IPS-20b (cell line): ENCODE measurements around the gene CDYL.

Source experiments
- H3K27ac ChIP-seq: one replicate; pipeline ENCODE4 v1.5.1; 2013; ENCODE audit warnings: low read length
- H3K27me3 ChIP-seq: 2 replicates; pipeline ENCODE4 v1.6.1; 2013; ENCODE audit warnings: mild to moderate bottlenecking, low read length, inconsistent platforms; ENCODE audit not compliant: insufficient read depth
- H3K36me3 ChIP-seq: 2 replicates; pipeline ENCODE4 v1.6.1; 2013; ENCODE audit warnings: low read depth, mild to moderate bottlenecking, inconsistent platforms, low read length, moderate library complexity; ENCODE audit not compliant: insufficient read depth
- H3K4me1 ChIP-seq: 2 replicates; pipeline ENCODE4 v1.6.1; 2013; ENCODE audit warnings: mild to moderate bottlenecking, control low read depth, inconsistent platforms, low read length, moderate library complexity; ENCODE audit not compliant: insufficient read depth
- H3K4me3 ChIP-seq: 2 replicates; pipeline ENCODE4 v1.5.1; 2013; ENCODE audit warnings: mild to moderate bottlenecking, low read length, inconsistent platforms
- H3K9ac ChIP-seq: 2 replicates; pipeline ENCODE4 v1.6.1; 2013; ENCODE audit warnings: low read depth, mild to moderate bottlenecking, inconsistent platforms, low read length, moderate library complexity
- H3K9me3 ChIP-seq: 2 replicates; pipeline ENCODE4 v1.6.1; 2013; ENCODE audit warnings: mild to moderate bottlenecking, low read depth, low read length, inconsistent platforms; ENCODE audit not compliant: insufficient read depth

The CDYL gene, protein sequence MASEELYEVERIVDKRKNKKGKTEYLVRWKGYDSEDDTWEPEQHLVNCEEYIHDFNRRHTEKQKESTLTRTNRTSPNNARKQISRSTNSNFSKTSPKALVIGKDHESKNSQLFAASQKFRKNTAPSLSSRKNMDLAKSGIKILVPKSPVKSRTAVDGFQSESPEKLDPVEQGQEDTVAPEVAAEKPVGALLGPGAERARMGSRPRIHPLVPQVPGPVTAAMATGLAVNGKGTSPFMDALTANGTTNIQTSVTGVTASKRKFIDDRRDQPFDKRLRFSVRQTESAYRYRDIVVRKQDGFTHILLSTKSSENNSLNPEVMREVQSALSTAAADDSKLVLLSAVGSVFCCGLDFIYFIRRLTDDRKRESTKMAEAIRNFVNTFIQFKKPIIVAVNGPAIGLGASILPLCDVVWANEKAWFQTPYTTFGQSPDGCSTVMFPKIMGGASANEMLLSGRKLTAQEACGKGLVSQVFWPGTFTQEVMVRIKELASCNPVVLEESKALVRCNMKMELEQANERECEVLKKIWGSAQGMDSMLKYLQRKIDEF

DNA sequence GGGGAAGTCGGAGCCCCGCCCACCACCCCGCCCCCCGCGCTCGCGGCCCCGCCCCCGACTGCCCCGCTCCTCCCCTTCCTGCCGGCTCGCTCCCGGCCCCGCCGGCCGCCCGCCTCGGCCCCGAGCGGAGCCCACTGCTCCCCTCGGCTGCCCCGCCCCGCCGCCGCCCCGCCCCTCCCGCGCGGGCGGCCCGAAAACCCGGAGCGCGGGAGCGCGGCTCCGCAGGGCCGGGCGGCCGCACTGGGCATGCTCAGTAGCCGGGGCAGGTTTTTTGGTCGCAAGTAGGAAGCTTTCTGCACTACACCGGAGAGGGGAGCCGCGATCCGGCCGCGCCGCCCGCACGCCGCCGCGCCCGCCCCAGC is at the start of gene CDYL:
TSS of gene CDYL (plus strand) at position 274 of the 362 bp plus-strand sequence. CDS start 380 bp downstream, outside the sequence.
- H3K36me3 ChIP-seq, result no peaks in the 10 kb centered on the region
- H3K27ac ChIP-seq, result no peak within 1 kb of the TSS
- peaks cover 26% of the 10 kb centered on the region; the same call in 1 of the 2 replicates for H3K4me1 ChIP-seq
- H3K4me3 ChIP-seq, result peak within 1 kb of the TSS; percentile 94
- peaks cover 50% of the 10 kb centered on the region for H3K27me3 ChIP-seq
- peaks cover 3% of the 10 kb centered on the region; the same call in 1 of the 2 replicates for H3K9me3 ChIP-seq
- H3K9ac ChIP-seq, result peak within 1 kb of the TSS; percentile 97; the same call in 1 of the 2 replicates

DNA sequence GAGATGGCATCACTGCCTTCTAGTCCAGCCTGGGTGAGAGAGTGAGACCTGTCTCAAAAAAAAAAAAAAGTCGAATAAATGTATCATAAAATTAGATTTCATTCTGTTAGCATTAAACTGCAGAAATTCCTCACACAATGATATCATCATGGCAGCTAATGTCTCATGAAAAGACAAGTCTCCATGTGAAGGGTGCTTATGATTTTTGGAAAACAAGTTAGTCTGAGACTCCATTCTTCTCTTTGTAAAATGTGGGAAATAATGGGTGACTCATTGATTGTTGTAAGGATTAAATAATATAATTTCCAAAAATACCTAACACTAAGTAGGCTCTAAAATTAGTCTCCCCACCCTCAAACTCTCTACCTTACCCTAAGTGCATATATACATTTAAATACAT is 49.6 kb upstream of the CDYL start:
- H3K27me3 ChIP-seq, result no peaks in the 10 kb centered on the region
- no peaks in the 10 kb centered on the region for H3K36me3 ChIP-seq
- no peak overlapping the region for H3K9ac ChIP-seq
- no peak overlapping the region for H3K4me3 ChIP-seq
- H3K4me1 ChIP-seq, result peaks cover 6% of the 10 kb centered on the region; the same call in 1 of the 2 replicates
- H3K9me3 ChIP-seq, result no peaks in the 10 kb centered on the region
- H3K27ac ChIP-seq, result no peak overlapping the region

DNA sequence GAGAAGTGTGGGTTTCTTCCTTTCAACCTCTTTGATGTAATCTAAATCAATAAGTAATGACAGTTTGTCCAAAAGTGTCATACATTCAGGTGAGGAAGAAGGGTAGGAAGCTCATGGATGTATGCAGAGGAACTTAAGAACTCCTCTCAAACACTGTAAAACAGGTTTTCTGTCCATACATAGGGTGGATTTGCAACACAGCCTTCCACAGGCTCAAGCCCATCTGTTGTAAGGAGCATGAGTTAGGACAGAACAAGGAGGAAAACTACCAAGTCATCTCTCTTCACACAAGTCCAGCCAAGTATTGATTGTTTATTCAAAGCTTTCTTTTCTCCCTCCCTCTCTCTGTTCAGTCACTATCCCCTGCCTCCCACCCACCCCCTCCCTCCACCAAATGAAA is 49.0 kb upstream of the CDYL start:
- Histone ChIP-seq H3K27ac (no peak overlapping the region), H3K9ac (no peak overlapping the region), H3K27me3 (no peaks in the 10 kb centered on the region), H3K9me3 (no peaks in the 10 kb centered on the region), H3K4me1 (peaks cover 6% of the 10 kb centered on the region; the same call in 1 of the 2 replicates), H3K4me3 (no peak overlapping the region), H3K36me3 (no peaks in the 10 kb centered on the region)

DNA sequence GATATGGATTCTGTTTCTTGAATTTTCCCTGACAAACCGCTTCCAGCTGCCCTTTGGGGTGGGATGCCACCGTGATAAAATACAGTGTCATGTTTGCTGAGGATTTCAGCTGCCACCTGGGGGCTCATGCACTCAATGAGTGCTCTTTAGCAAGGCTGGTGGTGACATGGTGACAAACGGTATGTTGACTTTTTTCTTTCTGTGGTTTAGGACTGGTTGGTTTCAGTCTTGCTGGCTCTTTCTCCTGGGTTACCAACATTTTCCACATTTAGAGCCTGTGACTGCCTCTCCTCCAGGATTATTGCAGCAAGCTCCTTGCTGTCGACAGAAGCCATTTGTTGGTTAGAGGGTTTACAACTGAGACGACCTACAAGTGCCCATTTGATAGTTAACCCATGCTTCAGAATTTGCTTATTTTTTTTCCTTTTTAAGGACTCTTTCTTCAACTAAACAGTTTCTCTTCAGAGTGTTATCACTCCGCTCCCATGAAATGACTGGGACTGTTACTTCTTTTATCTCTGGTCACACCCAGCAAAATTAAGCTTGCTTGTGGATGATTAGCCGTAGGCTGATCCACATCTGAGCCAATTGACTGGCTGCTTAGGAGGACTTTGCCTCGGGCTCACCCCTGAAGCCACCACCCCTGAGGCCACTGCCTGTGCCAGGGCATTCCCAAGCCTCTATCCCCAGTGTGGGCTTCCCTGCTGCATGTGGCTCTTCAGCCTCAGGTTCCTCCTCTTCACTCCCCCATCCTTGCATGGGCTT is 48.4 kb upstream of the CDYL start:
- Histone ChIP-seq H3K9me3 (no peaks in the 10 kb centered on the region), H3K27me3 (no peaks in the 10 kb centered on the region), H3K36me3 (no peaks in the 10 kb centered on the region), H3K27ac (no peak overlapping the region), H3K4me3 (no peak overlapping the region), H3K4me1 (peaks cover 6% of the 10 kb centered on the region; the same call in 1 of the 2 replicates), H3K9ac (no peak overlapping the region)

DNA sequence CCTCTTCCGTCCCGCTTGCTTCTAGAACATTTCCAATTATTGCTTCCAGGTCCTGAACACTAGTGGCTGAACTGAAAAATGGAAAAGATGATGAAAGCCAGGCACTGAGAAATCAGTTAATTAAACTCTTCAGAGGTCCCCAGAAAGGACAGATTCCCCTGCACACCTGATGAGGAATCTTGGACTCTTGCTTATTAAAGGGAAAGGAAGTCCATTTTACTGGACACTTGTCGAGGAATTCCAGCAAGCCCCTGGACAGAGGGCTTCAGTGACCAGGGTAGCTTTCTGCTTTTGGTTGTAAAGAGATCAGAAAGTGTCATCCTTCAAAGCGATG is 47.8 kb upstream of the CDYL start:
- Histone ChIP-seq H3K27ac (no peak overlapping the region), H3K4me1 (peaks cover 3% of the 10 kb centered on the region; the same call in 1 of the 2 replicates), H3K36me3 (no peaks in the 10 kb centered on the region), H3K9me3 (no peaks in the 10 kb centered on the region), H3K9ac (no peak overlapping the region), H3K4me3 (no peak overlapping the region), H3K27me3 (no peaks in the 10 kb centered on the region)

DNA sequence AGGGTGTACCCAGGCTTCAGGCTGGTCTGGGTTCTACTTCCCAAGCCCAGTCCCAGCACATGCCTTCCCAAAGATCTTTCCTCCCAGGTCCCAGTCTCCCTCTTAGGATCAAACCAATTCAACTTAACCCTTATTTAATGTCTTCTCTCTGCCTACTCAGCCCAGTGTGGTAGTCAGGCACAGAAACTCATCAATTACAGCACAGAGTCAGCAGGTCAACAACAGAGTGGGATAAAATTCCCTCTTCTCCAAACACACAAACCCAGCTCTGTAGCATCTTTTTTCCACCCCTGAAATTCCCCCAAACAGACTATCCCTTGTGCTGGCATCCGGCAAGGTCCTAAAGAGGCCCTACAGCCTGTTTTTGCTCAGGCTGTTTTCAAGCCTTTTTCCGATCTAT is 47.3 kb upstream of the CDYL start:
- no peak overlapping the region for H3K4me3 ChIP-seq
- H3K4me1 ChIP-seq, result no peaks in the 10 kb centered on the region
- no peak overlapping the region for H3K27ac ChIP-seq
- no peak overlapping the region for H3K9ac ChIP-seq
- H3K36me3 ChIP-seq, result no peaks in the 10 kb centered on the region
- H3K9me3 ChIP-seq, result no peaks in the 10 kb centered on the region
- H3K27me3 ChIP-seq, result no peaks in the 10 kb centered on the region

DNA sequence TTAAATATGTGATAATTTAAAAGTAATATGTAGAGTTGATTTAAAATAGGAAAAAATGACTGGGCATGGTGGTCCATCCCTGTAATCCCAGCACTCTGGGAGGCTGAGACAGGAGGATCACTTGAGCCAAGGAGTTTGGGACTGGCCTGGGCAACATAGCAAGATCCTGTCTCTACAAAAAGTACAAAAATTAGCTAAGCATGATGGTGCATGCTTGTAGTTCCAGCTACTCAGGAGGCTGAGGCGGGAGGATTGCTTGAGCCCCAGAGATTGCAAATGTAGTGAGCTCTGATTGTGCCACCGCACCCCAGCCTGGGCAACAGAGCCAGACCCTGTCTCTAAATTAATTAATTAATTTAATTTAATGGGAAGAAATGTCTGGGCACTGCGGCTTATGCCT is 44.2 kb upstream of the CDYL start:
- no peak overlapping the region for H3K4me3 ChIP-seq

DNA sequence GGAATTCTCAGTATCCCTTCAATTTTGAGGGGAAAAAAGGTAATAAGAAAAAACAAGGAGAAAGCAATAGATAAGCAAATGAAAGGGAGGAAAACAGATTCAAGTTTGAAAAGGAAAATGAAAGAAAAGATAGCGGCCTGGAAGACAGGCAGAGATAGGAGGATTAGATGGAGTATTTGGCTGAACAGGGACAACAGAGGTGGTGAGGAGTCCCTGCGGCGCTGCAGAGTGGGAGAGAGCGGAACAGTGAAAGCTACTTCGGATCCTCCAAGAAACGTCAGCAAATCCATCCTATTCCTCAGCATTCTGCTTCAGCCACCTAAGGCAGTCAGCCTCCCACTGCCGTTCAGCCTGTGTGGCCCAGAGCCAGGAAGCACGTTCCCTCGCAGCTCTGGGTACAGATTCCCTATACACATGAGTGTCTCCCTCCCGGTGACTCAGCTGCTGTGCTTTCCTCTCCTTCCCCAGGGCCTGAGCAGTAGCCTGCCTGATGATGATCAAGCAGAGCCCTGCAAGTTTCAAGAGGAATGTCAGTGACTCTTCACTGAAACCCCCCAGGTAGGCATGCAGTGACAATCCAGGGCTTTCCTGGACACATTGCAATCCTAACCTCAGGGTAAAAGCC is 43.4 kb upstream of the CDYL start:
- Histone ChIP-seq H3K27ac (no peak overlapping the region), H3K9me3 (no peaks in the 10 kb centered on the region), H3K9ac (no peak overlapping the region), H3K36me3 (no peaks in the 10 kb centered on the region), H3K4me1 (no peaks in the 10 kb centered on the region), H3K4me3 (no peak overlapping the region), H3K27me3 (no peaks in the 10 kb centered on the region)

More for the DNA sequence above, 44.2 kb upstream of the CDYL start:
- no peaks in the 10 kb centered on the region for H3K9me3 ChIP-seq
- H3K27me3 ChIP-seq, result no peaks in the 10 kb centered on the region
- no peaks in the 10 kb centered on the region for H3K36me3 ChIP-seq
- H3K27ac ChIP-seq, result no peak overlapping the region
- H3K4me1 ChIP-seq, result no peaks in the 10 kb centered on the region
- H3K9ac ChIP-seq, result no peak overlapping the region

DNA sequence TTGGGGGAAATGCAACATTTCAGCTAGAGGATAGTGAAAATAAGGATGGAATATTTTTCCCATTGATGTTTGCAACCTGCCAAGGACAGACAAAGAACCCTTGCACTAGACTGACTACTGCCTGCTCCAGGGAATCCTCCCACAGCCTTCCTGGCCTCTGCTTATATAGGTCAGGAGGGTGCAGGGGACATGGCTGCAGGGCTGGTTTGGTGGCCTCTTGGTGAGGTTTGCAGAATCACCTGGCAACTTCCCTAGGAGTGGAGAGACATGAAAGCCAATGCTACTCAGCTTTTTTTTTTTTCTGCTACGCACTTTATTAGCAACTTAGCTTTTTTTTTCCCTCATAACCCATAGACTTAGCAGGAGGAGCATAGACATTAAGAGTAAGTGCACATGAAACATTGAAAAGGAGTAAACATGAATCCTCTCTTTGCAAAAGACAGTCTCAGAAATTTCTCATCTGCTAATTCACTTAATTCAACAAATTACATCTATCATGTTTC is 39.8 kb upstream of the CDYL start:
- Histone ChIP-seq H3K27ac (no peak overlapping the region), H3K9me3 (no peaks in the 10 kb centered on the region), H3K36me3 (no peaks in the 10 kb centered on the region), H3K27me3 (no peaks in the 10 kb centered on the region), H3K4me3 (no peak overlapping the region), H3K4me1 (no peaks in the 10 kb centered on the region), H3K9ac (no peak overlapping the region)

DNA sequence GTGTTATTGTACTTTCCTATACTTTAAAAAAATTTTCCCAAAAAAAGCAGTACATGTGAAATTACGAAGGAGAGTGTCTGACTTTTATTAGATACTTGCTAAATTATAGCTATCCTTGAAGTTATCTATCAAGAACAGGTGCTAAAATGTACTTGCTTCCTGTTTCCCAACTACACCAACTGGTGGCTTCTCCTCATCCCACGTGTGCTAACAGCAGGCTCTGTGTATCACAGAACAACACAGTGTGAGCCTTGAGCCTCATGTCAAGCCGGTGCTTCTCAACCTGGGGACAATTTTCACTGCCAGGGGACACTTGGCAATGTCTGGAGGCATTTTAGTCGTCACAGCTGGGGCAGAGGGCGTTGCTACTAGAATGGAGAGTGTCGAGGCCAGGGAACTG is 36.2 kb upstream of the CDYL start:
- Histone ChIP-seq H3K4me3 (no peak overlapping the region), H3K9me3 (no peaks in the 10 kb centered on the region), H3K27ac (no peak overlapping the region), H3K4me1 (no peaks in the 10 kb centered on the region), H3K36me3 (no peaks in the 10 kb centered on the region), H3K27me3 (no peaks in the 10 kb centered on the region), H3K9ac (no peak overlapping the region)

DNA sequence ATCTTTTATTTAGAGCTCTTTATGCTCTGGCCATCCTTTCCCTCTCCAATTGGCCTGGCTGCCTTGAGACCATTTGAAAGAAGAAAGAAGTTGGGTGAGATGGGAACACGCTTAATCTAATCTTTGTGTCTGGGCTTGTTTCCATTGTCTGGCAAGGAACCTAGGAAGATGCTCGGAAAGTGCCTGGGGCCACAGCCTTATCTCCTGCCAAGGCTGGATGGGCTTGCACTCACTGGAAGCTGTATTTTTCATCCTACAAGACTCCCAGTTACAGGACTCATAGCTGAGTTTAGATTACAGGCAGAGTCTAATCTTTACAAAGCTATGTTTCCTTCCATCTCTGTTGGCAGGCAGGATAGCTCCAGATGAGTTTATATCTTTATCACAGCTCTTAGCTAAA is 33.1 kb upstream of the CDYL start:
- H3K9ac ChIP-seq, result no peak overlapping the region
- H3K27ac ChIP-seq, result no peak overlapping the region
- H3K27me3 ChIP-seq, result no peaks in the 10 kb centered on the region
- H3K36me3 ChIP-seq, result no peaks in the 10 kb centered on the region
- no peak overlapping the region for H3K4me3 ChIP-seq
- H3K9me3 ChIP-seq, result no peaks in the 10 kb centered on the region
- no peaks in the 10 kb centered on the region for H3K4me1 ChIP-seq
